Cardiac septum (tissue), 1 donor: ENCODE results near the gene UNC5CL. TPM values are rescaled to one million over a fixed set of nuclear protein-coding genes. Genes with fewer than 3 reads are reported as not detected.

Experiments
- DNase-seq: peaks from one replicate; pipeline ENCODE4 v3.0.0-alpha.2; 2020; ENCODE audit warnings: low spot score
- intact Hi-C: fragments of 100-400 bp; cut with DNase I; formaldehyde crosslinking; loops from one replicate; pipeline ENCODE4 v1.14.0; 2022
- total RNA-seq: library from RNA; stranded (reverse); fragmentation: NEBNext Ultra II Directional; extraction: Animal tissue kit (Norgen Biotek cat#: 25700); gene quantifications from one replicate; pipeline ENCODE4 v1.2.1, GENCODE V29; 2021
- donor health status: DM: no; HTN: no; CAD: no.

UNC5CL gene
- total RNA-seq, 1 donor from 2014 or later: 1.0 TPM

GRCh38 chr6:41066867-41067304 is 27.9 kb upstream of the UNC5CL start:
- intact Hi-C loops: loop anchor here (5.0 kb wide), 2 partner anchors 65 to 170 kb away; no protein-coding TSS in a partner anchor
- peak; percentile 85 for DNase-seq

GRCh38 chr6:41065550-41066026 is 26.6 kb upstream of the UNC5CL start:
- DNase-seq: no peak
- intact Hi-C loops: loop anchor here (5.0 kb wide), 2 partner anchors 63 to 168 kb away; no protein-coding TSS in a partner anchor

- intact Hi-C loops: loop anchor here (5.0 kb wide), 2 partner anchors 63 to 168 kb away; no protein-coding TSS in a partner anchor
- DNase-seq: no peak
Observed at GRCh38 chr6:41064841-41065240, 25.8 kb upstream of the UNC5CL start.

- DNase-seq: no peak
- intact Hi-C loops: no loop called here
Observed at GRCh38 chr6:41063884-41064285, 24.9 kb upstream of the UNC5CL start.

GRCh38 chr6:41062056-41062455 is 23.0 kb upstream of the UNC5CL start:
- intact Hi-C loops: no loop called here
- DNase-seq: no peak

- intact Hi-C loops: no loop called here
- DNase-seq: peak; percentile 74
Observed at GRCh38 chr6:41061196-41061726, 22.2 kb upstream of the UNC5CL start.

GRCh38 chr6:41059556-41059955 is 20.5 kb upstream of the UNC5CL start:
- no peak for DNase-seq
- intact Hi-C loops: no loop called here

GRCh38 chr6:41058783-41059181 is 19.8 kb upstream of the UNC5CL start:
- DNase-seq: no peak
- intact Hi-C loops: no loop called here

- intact Hi-C loops: no loop called here
- DNase-seq: peak; percentile 57
Observed at GRCh38 chr6:41056768-41057490, 17.9 kb upstream of the UNC5CL start.

- DNase-seq: no peak
- intact Hi-C loops: no loop called here
Observed at GRCh38 chr6:41055149-41055548, 16.1 kb upstream of the UNC5CL start.

- intact Hi-C loops: no loop called here
- DNase-seq: no peak
Observed at GRCh38 chr6:41054511-41054910, 15.5 kb upstream of the UNC5CL start.

- intact Hi-C loops: loop anchor here (1.0 kb wide), 2 partner anchors 19 to 152 kb away; partner anchors contain the start of genes NFYA and OARD1
- DNase-seq: peak; percentile 90
Observed at GRCh38 chr6:41053041-41053440, 14.0 kb upstream of the UNC5CL start, which contains the start of gene APOBEC2. Gene APOBEC2 (plus strand): TSS chr6:41053202. CDS start chr6:41053348, 146 bp downstream.

GRCh38 chr6:41051873-41052272 is 12.9 kb upstream of the UNC5CL start:
- no peak for DNase-seq
- intact Hi-C loops: no loop called here

GRCh38 chr6:41050536-41050935 is 11.5 kb upstream of the UNC5CL start:
- DNase-seq: no peak
- intact Hi-C loops: no loop called here

- intact Hi-C loops: no loop called here
- no peak for DNase-seq
Observed at GRCh38 chr6:41049955-41050354, 10.9 kb upstream of the UNC5CL start.

- intact Hi-C loops: no loop called here
- no peak for DNase-seq
Observed at GRCh38 chr6:41049521-41049920, 10.5 kb upstream of the UNC5CL start.

- DNase-seq: no peak
- intact Hi-C loops: no loop called here
Observed at GRCh38 chr6:41047745-41048732, 9.0 kb upstream of the UNC5CL start.

GRCh38 chr6:41047306-41047705 is 8.3 kb upstream of the UNC5CL start:
- intact Hi-C loops: no loop called here
- no peak for DNase-seq

- intact Hi-C loops: no loop called here
- DNase-seq: no peak
Observed at GRCh38 chr6:41046084-41046483, 7.1 kb upstream of the UNC5CL start.

- intact Hi-C loops: no loop called here
- DNase-seq: no peak
Observed at GRCh38 chr6:41045664-41046063, 6.6 kb upstream of the UNC5CL start.
